ENCODE results near the gene SPECC1L. TPM values are rescaled to one million over a fixed set of nuclear protein-coding genes. Genes with fewer than 3 reads are reported as not detected.

SPECC1L gene
- polyA plus RNA-seq, 2 donors = 11.0 to 11.4 TPM

DNA sequence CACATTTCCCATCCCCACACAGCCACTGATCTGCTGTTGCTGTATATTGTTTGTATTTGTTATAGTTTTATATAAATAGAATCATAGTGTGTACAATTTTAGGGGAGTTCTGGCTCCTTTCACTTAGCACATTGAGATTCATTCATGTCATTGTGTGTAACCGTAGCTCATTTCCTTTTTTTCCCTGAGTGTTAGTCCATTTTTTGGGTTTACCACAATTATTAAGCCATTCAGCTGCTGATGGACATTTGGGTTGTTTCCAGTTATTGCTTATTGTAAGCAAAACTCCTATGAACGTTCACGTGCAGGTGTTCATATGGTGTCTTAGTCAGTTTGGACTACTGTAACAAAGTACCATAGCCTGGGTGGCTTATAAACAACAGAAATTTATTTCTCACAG lies 123.2 kb downstream of the SPECC1L start:
- WGBS, 2 donors = 85 to 90% methylated on average over 3 of the region's 3 CpGs

GRCh38 chr22:24394254-24394653 lies 123.6 kb downstream of the SPECC1L start:
- H3K4me1 ChIP-seq (ENCODE audit: control insufficient read depth in 2 of 2, insufficient read depth in 2 of 2, low read length in 1 of 2) = peaks cover 0 to 3% of the 10 kb centered on the region in 2 donors
- H3K27ac ChIP-seq (ENCODE audit: low read depth in 2 of 2, low read length in 1 of 2) = no peak overlapping the region
- H3K27me3 ChIP-seq (ENCODE audit: control insufficient read depth in 1 of 2, insufficient read depth in 2 of 2, low read length in 2 of 2) = no peaks in the 10 kb centered on the region
- H3K9me3 ChIP-seq (ENCODE audit: control insufficient read depth in 2 of 2, insufficient read depth in 1 of 2, low read depth in 1 of 2, low read length in 1 of 2) = no peaks in the 10 kb centered on the region
- H3K4me3 ChIP-seq (ENCODE audit: low read depth in 1 of 2, low read length in 2 of 2) = no peak overlapping the region
- WGBS, 2 donors = 86 to 88% methylated on average over 2 of the region's 2 CpGs
- peaks cover 7 to 8% of the 10 kb centered on the region in 2 donors for H3K36me3 ChIP-seq (ENCODE audit: control insufficient read depth in 2 of 2, insufficient read depth in 2 of 2, low read length in 1 of 2)

More for the DNA sequence above, 123.2 kb downstream of the SPECC1L start:
- H3K4me3 ChIP-seq (ENCODE audit: low read depth in 1 of 2, low read length in 2 of 2) = no peak overlapping the region
- H3K27me3 ChIP-seq (ENCODE audit: control insufficient read depth in 1 of 2, insufficient read depth in 2 of 2, low read length in 2 of 2) = no peaks in the 10 kb centered on the region
- no peak overlapping the region for H3K27ac ChIP-seq (ENCODE audit: low read depth in 2 of 2, low read length in 1 of 2)
- H3K9me3 ChIP-seq (ENCODE audit: control insufficient read depth in 2 of 2, insufficient read depth in 1 of 2, low read depth in 1 of 2, low read length in 1 of 2) = no peaks in the 10 kb centered on the region
- peaks cover 5 to 7% of the 10 kb centered on the region in 2 donors for H3K36me3 ChIP-seq (ENCODE audit: control insufficient read depth in 2 of 2, insufficient read depth in 2 of 2, low read length in 1 of 2)
- H3K4me1 ChIP-seq (ENCODE audit: control insufficient read depth in 2 of 2, insufficient read depth in 2 of 2, low read length in 1 of 2) = peaks cover 0 to 3% of the 10 kb centered on the region in 2 donors

DNA sequence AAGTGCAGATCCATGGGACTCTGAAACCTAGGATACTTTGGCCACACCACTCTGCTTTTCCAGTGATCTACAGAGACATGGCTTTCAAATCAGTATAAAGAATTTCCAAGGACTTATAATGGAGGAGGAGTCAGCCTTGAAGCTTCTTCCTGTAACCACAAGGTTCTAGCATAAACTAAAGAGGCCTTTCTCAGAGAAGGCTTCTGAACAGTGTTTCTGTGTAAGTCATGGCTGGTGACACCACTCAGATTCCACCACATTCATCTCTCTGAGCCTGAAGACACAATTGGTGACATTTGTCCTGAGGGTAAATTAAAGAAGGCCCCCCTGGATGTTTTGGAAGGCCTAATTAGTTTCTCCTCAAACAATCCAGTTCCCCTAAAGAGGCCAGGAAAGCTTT lies 127.8 kb downstream of the SPECC1L start:
- H3K9me3 ChIP-seq (ENCODE audit: control insufficient read depth in 2 of 2, insufficient read depth in 1 of 2, low read depth in 1 of 2, low read length in 1 of 2) = no peaks in the 10 kb centered on the region
- peaks cover 8 to 14% of the 10 kb centered on the region in 2 donors for H3K36me3 ChIP-seq (ENCODE audit: control insufficient read depth in 2 of 2, insufficient read depth in 2 of 2, low read length in 1 of 2)
- no peaks in the 10 kb centered on the region for H3K27me3 ChIP-seq (ENCODE audit: control insufficient read depth in 1 of 2, insufficient read depth in 2 of 2, low read length in 2 of 2)
- H3K27ac ChIP-seq (ENCODE audit: low read depth in 2 of 2, low read length in 1 of 2) = no peak overlapping the region
- peaks cover 3 to 7% of the 10 kb centered on the region in 2 donors for H3K4me1 ChIP-seq (ENCODE audit: control insufficient read depth in 2 of 2, insufficient read depth in 2 of 2, low read length in 1 of 2)
- H3K4me3 ChIP-seq (ENCODE audit: low read depth in 1 of 2, low read length in 2 of 2) = no peak overlapping the region

DNA sequence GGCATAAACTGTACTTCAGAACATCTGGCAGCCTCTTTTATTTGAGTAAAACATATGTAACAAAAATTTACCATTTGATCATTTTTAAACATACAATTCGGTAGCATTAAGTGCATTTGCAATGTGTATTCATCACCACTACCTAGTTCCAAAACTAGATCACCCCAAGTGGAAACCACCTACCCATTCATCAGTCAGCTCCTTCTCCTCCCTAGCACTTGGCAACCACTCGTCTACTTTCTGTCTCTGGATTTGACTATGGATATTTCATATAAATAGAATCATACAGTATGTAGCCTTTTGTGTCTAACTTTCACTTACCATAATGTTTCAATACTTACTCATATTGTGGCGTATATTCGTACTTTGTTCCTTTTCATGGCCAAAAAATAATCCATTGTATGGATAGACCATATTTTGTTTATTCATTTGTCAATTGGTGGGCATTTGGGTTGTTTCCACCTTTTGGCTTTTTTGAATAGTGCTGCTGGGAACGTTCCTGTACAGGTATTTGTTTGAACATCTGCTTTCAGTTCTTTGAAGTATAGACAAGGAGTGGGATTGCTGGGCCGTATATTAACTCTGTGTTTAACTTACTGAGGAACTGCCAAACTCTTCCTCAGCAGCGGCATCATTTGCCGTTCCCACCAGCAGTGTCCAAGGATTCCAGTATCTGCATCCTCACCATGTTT lies 129.5 kb downstream of the SPECC1L start:
- Histone ChIP-seq H3K27me3 (ENCODE audit: control insufficient read depth in 1 of 2, insufficient read depth in 2 of 2, low read length in 2 of 2) (no peaks in the 10 kb centered on the region), H3K9me3 (ENCODE audit: control insufficient read depth in 2 of 2, insufficient read depth in 1 of 2, low read depth in 1 of 2, low read length in 1 of 2) (no peaks in the 10 kb centered on the region), H3K4me1 (ENCODE audit: control insufficient read depth in 2 of 2, insufficient read depth in 2 of 2, low read length in 1 of 2) (peaks cover 3 to 7% of the 10 kb centered on the region in 2 donors), H3K4me3 (ENCODE audit: low read depth in 1 of 2, low read length in 2 of 2) (no peak overlapping the region), H3K36me3 (ENCODE audit: control insufficient read depth in 2 of 2, insufficient read depth in 2 of 2, low read length in 1 of 2) (peaks cover 8 to 21% of the 10 kb centered on the region in 2 donors), H3K27ac (ENCODE audit: low read depth in 2 of 2, low read length in 1 of 2) (no peak overlapping the region)
- WGBS, 2 donors = 57 to 62% methylated on average over 8 of the region's 8 CpGs

GRCh38 chr22:24400726-24401596 lies 130.3 kb downstream of the SPECC1L start:
- peaks cover 5 to 21% of the 10 kb centered on the region in 2 donors for H3K36me3 ChIP-seq (ENCODE audit: control insufficient read depth in 2 of 2, insufficient read depth in 2 of 2, low read length in 1 of 2)
- H3K4me3 ChIP-seq (ENCODE audit: low read depth in 1 of 2, low read length in 2 of 2) = no peak overlapping the region
- 64 to 68% methylated on average over 9 of the region's 9 CpGs for WGBS, 2 donors
- peak overlapping the region in 1 of 2 donors; percentile 49 for H3K27ac ChIP-seq (ENCODE audit: low read depth in 2 of 2, low read length in 1 of 2)
- H3K27me3 ChIP-seq (ENCODE audit: control insufficient read depth in 1 of 2, insufficient read depth in 2 of 2, low read length in 2 of 2) = no peaks in the 10 kb centered on the region
- H3K4me1 ChIP-seq (ENCODE audit: control insufficient read depth in 2 of 2, insufficient read depth in 2 of 2, low read length in 1 of 2) = peaks cover 3 to 7% of the 10 kb centered on the region in 2 donors
- H3K9me3 ChIP-seq (ENCODE audit: control insufficient read depth in 2 of 2, insufficient read depth in 1 of 2, low read depth in 1 of 2, low read length in 1 of 2) = no peaks in the 10 kb centered on the region

DNA sequence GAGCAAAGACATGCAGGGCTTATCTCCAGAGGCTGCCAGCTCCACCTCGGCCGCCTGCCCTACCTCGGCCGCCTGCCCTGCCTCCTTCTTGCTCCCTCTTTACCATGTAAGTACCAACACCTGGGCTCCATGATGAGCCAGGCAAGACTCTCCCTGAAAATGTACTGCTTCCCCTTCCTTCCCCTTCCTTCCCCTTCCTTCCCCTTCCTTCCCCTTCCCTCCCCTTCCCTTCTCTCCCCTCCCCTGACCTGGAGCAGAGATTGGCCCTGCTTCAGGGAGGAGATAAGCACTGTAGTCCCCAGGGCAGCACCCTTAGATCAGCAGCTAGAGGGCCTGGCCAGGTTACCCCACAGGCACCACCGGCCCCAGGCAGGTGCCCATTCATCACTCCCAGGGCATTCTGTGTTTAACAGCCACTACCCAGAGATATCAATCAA lies 131.3 kb downstream of the SPECC1L start:
- H3K9me3 ChIP-seq (ENCODE audit: control insufficient read depth in 2 of 2, insufficient read depth in 1 of 2, low read depth in 1 of 2, low read length in 1 of 2) = no peaks in the 10 kb centered on the region
- no peaks in the 10 kb centered on the region for H3K27me3 ChIP-seq (ENCODE audit: control insufficient read depth in 1 of 2, insufficient read depth in 2 of 2, low read length in 2 of 2)
- peak overlapping the region in 1 of 2 donors; percentile 33 for H3K27ac ChIP-seq (ENCODE audit: low read depth in 2 of 2, low read length in 1 of 2)
- WGBS, 2 donors = 85 to 91% methylated on average over 3 to 5 of the region's 5 CpGs
- peaks cover 3 to 7% of the 10 kb centered on the region in 2 donors for H3K4me1 ChIP-seq (ENCODE audit: control insufficient read depth in 2 of 2, insufficient read depth in 2 of 2, low read length in 1 of 2)
- peaks cover 10 to 21% of the 10 kb centered on the region in 2 donors for H3K36me3 ChIP-seq (ENCODE audit: control insufficient read depth in 2 of 2, insufficient read depth in 2 of 2, low read length in 1 of 2)
- H3K4me3 ChIP-seq (ENCODE audit: low read depth in 1 of 2, low read length in 2 of 2) = no peak overlapping the region

DNA sequence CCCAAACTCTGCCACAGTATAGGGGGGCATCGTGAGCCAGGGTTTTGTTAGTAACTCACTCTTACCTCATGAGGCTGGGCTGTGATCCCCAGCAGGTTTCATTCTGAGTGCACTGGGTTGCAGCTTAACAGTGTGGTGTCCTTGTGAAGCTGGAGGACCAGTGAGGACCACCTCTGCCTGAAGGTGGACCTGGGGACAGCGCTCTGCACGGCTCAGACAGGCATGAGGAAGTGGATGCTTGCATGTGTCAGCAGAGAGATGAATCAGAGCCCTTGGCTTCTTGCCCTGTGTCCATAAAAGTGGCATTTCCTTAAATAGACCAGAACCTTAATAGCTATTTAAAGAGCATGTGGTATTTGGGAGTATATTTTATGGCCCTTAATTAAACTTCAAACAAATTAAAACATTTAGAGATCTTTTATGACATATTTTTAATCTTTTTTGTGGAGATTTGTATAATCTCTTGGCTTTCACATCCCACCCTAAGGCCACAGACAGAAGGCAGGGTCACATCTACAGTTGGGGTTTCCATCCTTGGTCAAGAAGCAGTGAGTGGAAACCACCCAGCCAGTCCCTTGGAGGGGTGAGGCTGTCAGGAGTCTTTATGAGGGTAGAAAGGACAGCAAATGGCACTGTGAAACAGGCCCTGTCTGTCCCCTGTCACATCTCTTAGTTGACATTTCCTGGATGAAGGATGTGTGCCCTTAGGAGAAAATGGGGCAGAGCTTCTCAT lies 132.0 kb downstream of the SPECC1L start:
- Histone ChIP-seq H3K36me3 (ENCODE audit: control insufficient read depth in 2 of 2, insufficient read depth in 2 of 2, low read length in 1 of 2) (peaks cover 10 to 21% of the 10 kb centered on the region in 2 donors), H3K27ac (ENCODE audit: low read depth in 2 of 2, low read length in 1 of 2) (peak overlapping the region; percentile 57 to 81), H3K27me3 (ENCODE audit: control insufficient read depth in 1 of 2, insufficient read depth in 2 of 2, low read length in 2 of 2) (no peaks in the 10 kb centered on the region), H3K4me1 (ENCODE audit: control insufficient read depth in 2 of 2, insufficient read depth in 2 of 2, low read length in 1 of 2) (peaks cover 3 to 7% of the 10 kb centered on the region in 2 donors), H3K4me3 (ENCODE audit: low read depth in 1 of 2, low read length in 2 of 2) (no peak overlapping the region), H3K9me3 (ENCODE audit: control insufficient read depth in 2 of 2, insufficient read depth in 1 of 2, low read depth in 1 of 2, low read length in 1 of 2) (no peaks in the 10 kb centered on the region)
- 18 to 23% methylated on average over 3 of the region's 3 CpGs for whole genome bisulfite sequencing, 2 donors

- H3K4me1 ChIP-seq (ENCODE audit: control insufficient read depth in 2 of 2, insufficient read depth in 2 of 2, low read length in 1 of 2) = peaks cover 3 to 7% of the 10 kb centered on the region in 2 donors
- no peak overlapping the region for H3K4me3 ChIP-seq (ENCODE audit: low read depth in 1 of 2, low read length in 2 of 2)
- no peaks in the 10 kb centered on the region for H3K9me3 ChIP-seq (ENCODE audit: control insufficient read depth in 2 of 2, insufficient read depth in 1 of 2, low read depth in 1 of 2, low read length in 1 of 2)
- 93 to 95% methylated on average over 3 of the region's 3 CpGs for WGBS, 2 donors
- H3K36me3 ChIP-seq (ENCODE audit: control insufficient read depth in 2 of 2, insufficient read depth in 2 of 2, low read length in 1 of 2) = peaks cover 10 to 21% of the 10 kb centered on the region in 2 donors
- H3K27me3 ChIP-seq (ENCODE audit: control insufficient read depth in 1 of 2, insufficient read depth in 2 of 2, low read length in 2 of 2) = no peaks in the 10 kb centered on the region
- no peak overlapping the region for H3K27ac ChIP-seq (ENCODE audit: low read depth in 2 of 2, low read length in 1 of 2)
Measured at GRCh38 chr22:24403346-24403745, 132.7 kb downstream of the SPECC1L start.

DNA sequence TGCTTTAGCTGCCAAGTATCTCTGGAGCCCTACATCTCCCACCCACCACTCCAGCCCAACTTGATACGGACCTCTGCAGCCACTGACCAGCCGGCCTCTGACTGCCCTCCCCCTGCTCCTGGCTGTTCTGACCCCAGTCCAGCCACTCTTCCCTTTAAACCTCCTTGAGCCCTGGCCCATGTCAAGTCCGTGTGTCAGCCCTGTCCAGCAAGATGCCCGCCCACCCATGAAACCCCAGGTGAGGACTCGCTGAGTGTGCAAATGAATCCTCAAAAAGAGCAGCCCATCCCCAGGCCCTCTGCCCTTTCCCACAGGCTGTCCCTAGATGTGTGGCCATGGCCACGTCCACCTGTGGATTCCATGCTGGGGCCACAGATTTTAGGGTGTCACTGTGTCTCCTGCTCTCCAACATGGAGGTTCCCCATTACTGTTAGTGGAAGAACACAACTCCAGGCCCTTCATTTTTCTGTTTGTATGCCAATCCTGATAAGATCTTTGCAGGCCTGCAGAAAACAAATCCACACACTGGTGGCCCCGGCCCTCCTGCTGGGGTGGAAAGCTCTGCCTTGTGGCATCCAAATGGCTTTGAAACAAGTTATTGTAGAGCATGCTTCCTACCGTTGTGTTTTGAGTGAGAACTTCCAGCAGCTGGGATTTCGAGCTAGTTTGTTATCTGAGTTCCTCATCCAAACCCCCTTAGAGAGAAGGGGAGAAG lies 134.1 kb downstream of the SPECC1L start:
- H3K9me3 ChIP-seq (ENCODE audit: control insufficient read depth in 2 of 2, insufficient read depth in 1 of 2, low read depth in 1 of 2, low read length in 1 of 2) = no peaks in the 10 kb centered on the region
- H3K27me3 ChIP-seq (ENCODE audit: control insufficient read depth in 1 of 2, insufficient read depth in 2 of 2, low read length in 2 of 2) = no peaks in the 10 kb centered on the region
- 91 to 92% methylated on average over 9 of the region's 9 CpGs for WGBS, 2 donors
- peaks cover 3 to 7% of the 10 kb centered on the region in 2 donors for H3K4me1 ChIP-seq (ENCODE audit: control insufficient read depth in 2 of 2, insufficient read depth in 2 of 2, low read length in 1 of 2)
- no peak overlapping the region for H3K4me3 ChIP-seq (ENCODE audit: low read depth in 1 of 2, low read length in 2 of 2)
- H3K27ac ChIP-seq (ENCODE audit: low read depth in 2 of 2, low read length in 1 of 2) = no peak overlapping the region
- peaks cover 6 to 17% of the 10 kb centered on the region in 2 donors for H3K36me3 ChIP-seq (ENCODE audit: control insufficient read depth in 2 of 2, insufficient read depth in 2 of 2, low read length in 1 of 2)
